MCF 10A (cell line): ENCODE results near the gene ZNF683. TPM values are rescaled to one million over a fixed set of nuclear protein-coding genes. Genes with fewer than 3 reads are reported as not detected.

Experiments
- BruUV-seq: library from RNA; stranded (reverse); fragments of 400-500 nt; replicated peaks from 2 replicates; lab custom pipeline; 2021; lab: Mats Ljungman, UMichigan
- CTCF ChIA-PET: fragments of 300-600 bp; sonication (Branson Sonifier 250); formaldehyde crosslinking; extraction: SDS; loops from one replicate; lab custom pipeline; 2021; ENCODE audit warnings: antibody characterized with exemption, inconsistent platforms; lab: Yijun Ruan, JAX
- POLR2A ChIA-PET: fragments of 300-600, 350-650 bp; sonication (Branson Sonifier 250); formaldehyde crosslinking; extraction: SDS; loops from one replicate; lab custom pipeline; 2020; ENCODE audit warnings: antibody characterized with exemption, inconsistent platforms; lab: Yijun Ruan, JAX
- DNase-seq: peaks from one replicate; pipeline ENCODE4 v3.0.0-alpha.2; 2018; ENCODE audit not compliant: unreplicated experiment
- H3K27ac Mint-ChIP-seq: one replicate; pipeline ENCODE4 v1.8.0; 2022; ENCODE audit warnings: mild to moderate bottlenecking, low read depth, mixed read lengths; ENCODE audit not compliant: unreplicated experiment
- H3K27me3 Mint-ChIP-seq: one replicate; pipeline ENCODE4 v1.8.0; 2022; ENCODE audit warnings: mixed read lengths; ENCODE audit not compliant: insufficient read depth, unreplicated experiment
- H3K36me3 Mint-ChIP-seq: one replicate; pipeline ENCODE4 v1.8.0; 2022; ENCODE audit warnings: mild to moderate bottlenecking, moderate library complexity, mixed read lengths; ENCODE audit not compliant: insufficient read depth, unreplicated experiment
- H3K4me1 Mint-ChIP-seq: one replicate; pipeline ENCODE4 v1.8.0; 2022; ENCODE audit warnings: mixed read lengths; ENCODE audit not compliant: insufficient read depth, unreplicated experiment
- H3K4me3 Mint-ChIP-seq: one replicate; pipeline ENCODE4 v1.8.0; 2022; ENCODE audit warnings: mild to moderate bottlenecking, moderate library complexity, mixed read lengths; ENCODE audit not compliant: unreplicated experiment
- H3K9me3 Mint-ChIP-seq: one replicate; pipeline ENCODE4 v1.8.0; 2022; ENCODE audit warnings: mixed read lengths; ENCODE audit not compliant: unreplicated experiment
- intact Hi-C: fragments of 100-400 bp; cut with micrococcal nuclease; formaldehyde crosslinking; loops from 2 replicates; pipeline ENCODE4 v1.14.1; 2022
- total RNA-seq: library from RNA; stranded (reverse); gene quantifications from 2 replicates; pipeline ENCODE4 v1.2.3, GENCODE V29; 2022
- TF ChIP-seq, protein P1 (sequence below): fragments of 200-600 bp; IDR thresholded peaks from one replicate; pipeline ENCODE4 v1.8.0; 2022; ENCODE audit warnings: antibody characterized with exemption, mild to moderate bottlenecking; ENCODE audit not compliant: unreplicated experiment

The ZNF683 gene
- total RNA-seq, 1 experiment from 2014 or later = not detected

DNA sequence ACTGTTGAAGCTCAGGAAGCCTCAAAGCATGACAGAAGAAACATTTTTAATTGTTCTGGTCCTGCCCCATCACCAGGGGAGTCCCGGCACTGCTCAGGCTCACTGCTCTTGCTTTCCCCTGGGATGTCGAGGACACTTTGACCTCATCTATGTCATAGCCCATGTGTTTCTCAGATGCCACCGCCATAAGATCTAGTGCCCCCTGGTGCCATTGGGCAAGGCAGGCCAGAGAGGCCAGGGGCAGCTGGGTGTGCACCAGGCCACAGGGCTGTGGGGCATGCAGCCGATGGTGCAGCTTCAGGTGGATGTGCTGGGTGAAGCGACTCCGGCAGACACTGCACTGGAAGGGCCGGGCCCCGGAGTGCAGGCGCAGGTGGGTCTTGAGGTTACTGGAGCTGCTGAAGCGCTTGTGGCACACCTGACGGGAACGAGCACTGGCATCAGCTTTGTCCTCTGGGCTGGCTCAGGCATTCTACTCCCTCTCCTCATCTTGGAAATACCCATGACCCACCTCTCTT lies 10.9 kb downstream of the ZNF683 start:
- BruUV-seq = no TSS peak
- Mint-ChIP-seq H3K4me1 (peaks cover 30% of the 10 kb centered on the region), H3K4me3 (no peak overlapping the region), H3K27me3 (no peaks in the 10 kb centered on the region), H3K9me3 (no peaks in the 10 kb centered on the region), H3K27ac (no peak overlapping the region), H3K36me3 (no peaks in the 10 kb centered on the region)
- POLR2A ChIA-PET = interaction anchor here (0.7 to 0.8 kb wide), 2 partner anchors 51 to 85 kb away, joined by 3 to 4 read pairs; no protein-coding TSS in a partner anchor
- TF ChIP-seq, protein P1, sequence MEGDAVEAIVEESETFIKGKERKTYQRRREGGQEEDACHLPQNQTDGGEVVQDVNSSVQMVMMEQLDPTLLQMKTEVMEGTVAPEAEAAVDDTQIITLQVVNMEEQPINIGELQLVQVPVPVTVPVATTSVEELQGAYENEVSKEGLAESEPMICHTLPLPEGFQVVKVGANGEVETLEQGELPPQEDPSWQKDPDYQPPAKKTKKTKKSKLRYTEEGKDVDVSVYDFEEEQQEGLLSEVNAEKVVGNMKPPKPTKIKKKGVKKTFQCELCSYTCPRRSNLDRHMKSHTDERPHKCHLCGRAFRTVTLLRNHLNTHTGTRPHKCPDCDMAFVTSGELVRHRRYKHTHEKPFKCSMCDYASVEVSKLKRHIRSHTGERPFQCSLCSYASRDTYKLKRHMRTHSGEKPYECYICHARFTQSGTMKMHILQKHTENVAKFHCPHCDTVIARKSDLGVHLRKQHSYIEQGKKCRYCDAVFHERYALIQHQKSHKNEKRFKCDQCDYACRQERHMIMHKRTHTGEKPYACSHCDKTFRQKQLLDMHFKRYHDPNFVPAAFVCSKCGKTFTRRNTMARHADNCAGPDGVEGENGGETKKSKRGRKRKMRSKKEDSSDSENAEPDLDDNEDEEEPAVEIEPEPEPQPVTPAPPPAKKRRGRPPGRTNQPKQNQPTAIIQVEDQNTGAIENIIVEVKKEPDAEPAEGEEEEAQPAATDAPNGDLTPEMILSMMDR = no peak
- DNase-seq = no peak
- intact Hi-C loops = loop anchor here (2.0 kb wide), 1 partner anchor 87 kb away; no protein-coding TSS in a partner anchor
- CTCF ChIA-PET = interaction anchor here (0.7 to 2.8 kb wide), 4 partner anchors 8 to 77 kb away, joined by 3 to 12 read pairs (median 4); no protein-coding TSS in a partner anchor

DNA sequence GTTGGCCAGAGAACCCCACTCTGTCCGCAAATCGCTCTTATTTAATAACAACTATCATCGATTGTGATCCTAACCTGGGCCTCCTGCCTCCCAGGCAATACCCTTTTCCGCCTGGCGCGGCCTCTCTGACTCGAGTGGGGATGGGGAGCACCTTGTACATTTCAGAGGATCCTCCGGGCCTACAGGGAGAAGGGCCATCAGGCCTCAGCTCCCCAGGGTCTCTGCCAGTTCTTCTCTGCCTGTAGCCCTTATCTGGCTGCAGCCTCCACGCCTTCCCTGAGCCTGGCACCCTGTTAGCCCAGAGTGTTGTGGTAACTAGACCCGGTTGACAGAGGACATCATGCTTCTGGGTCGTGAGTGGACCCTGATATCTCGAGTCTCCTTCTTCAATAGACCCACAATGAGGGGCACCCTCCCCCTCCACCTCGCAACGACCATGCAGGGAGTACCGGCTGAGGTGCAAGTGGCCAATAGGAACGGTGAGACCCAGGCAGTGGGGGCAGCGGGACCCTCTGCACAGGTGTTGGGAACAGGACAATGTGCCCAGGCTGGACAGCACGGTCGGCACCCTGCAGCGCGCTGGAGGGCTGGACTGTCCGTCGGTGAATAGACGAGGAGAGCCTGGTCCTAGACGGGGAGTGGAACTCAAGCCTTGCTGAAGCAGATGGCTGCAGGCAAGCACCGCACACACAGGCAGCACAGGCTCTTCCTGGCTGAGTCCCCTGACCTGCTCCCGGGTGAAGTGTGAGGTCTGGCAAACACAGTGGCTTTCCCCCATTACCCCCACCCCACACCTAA lies 11.5 kb downstream of the ZNF683 start:
- TF ChIP-seq, protein P1 = no peak
- ChIA-PET CTCF (interaction anchor here (0.8 to 2.8 kb wide), 2 partner anchors 18 to 76 kb away, joined by 3 to 12 read pairs; no protein-coding TSS in a partner anchor), POLR2A (interaction anchor here (0.7 kb wide), 1 partner anchor 50 kb away, joined by 4 read pairs; no protein-coding TSS in a partner anchor)
- no TSS peak for BruUV-seq
- DNase-seq = no peak
- Mint-ChIP-seq H3K36me3 (no peaks in the 10 kb centered on the region), H3K9me3 (no peaks in the 10 kb centered on the region), H3K4me1 (peaks cover 31% of the 10 kb centered on the region), H3K27me3 (no peaks in the 10 kb centered on the region), H3K27ac (no peak overlapping the region), H3K4me3 (no peak overlapping the region)
- intact Hi-C loops = no loop called here

DNA sequence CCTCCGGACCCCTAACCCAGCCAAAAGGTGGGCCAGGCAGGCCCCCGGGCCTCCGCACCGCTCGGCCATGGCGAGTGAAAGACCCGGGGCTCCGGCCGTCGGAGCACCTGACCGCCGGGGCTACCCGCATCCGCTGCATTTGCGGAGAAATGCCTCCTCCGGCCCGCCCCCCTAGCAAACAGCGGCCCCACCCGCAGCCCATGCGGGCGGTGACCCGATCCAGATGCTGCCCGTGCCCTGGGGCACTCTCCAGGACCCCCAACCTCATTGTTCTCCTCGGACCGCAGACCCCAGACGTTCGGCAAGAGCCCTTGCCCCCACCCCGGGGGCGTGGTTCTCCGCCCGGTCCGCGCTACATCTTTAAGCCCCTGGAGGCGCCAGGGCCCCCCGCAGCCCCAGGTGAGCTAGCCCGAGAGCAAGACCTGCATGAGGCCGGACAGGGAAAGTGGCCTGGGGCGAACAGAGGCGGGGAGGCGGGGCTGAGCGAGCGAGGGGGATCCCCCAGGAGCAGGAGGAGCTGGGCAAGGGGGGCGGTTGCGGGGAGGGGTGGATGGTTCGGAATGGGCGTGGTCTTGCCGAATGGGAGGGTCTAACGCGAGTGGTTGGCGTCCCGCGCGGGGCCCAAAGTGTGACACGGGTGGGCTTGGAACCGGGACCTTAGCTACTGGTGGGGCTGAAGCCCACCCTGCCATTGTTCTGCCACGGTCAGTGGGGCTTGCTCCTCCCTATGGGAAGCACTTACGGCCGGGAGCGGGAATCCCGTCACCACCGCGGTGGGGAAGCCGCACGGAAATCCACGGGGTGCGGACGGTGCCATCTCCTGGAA lies 12.4 kb downstream of the ZNF683 start:
- TF ChIP-seq, protein P1 = no peak
- intact Hi-C loops = loop anchor here (5.0 kb wide), 1 partner anchor 38 kb away; no protein-coding TSS in a partner anchor
- ChIA-PET CTCF (interaction anchor here (1.6 to 2.8 kb wide), 2 partner anchors 18 to 215 kb away, joined by 3 to 12 read pairs; no protein-coding TSS in a partner anchor), POLR2A (interaction anchor here (1.6 to 2.7 kb wide), 2 partner anchors 18 to 30 kb away, joined by 3 to 24 read pairs; no protein-coding TSS in a partner anchor)
- no peak overlapping the region for H3K27ac Mint-ChIP-seq
- no peaks in the 10 kb centered on the region for H3K27me3 Mint-ChIP-seq
- H3K36me3 Mint-ChIP-seq = no peaks in the 10 kb centered on the region
- no peak overlapping the region for H3K4me3 Mint-ChIP-seq
- H3K9me3 Mint-ChIP-seq = no peaks in the 10 kb centered on the region
- BruUV-seq = no TSS peak
- peaks cover 36% of the 10 kb centered on the region for H3K4me1 Mint-ChIP-seq
- no peak for DNase-seq
